ENCODE results near the gene NSUN5. TPM values are rescaled to one million over a fixed set of nuclear protein-coding genes. Genes with fewer than 3 reads are reported as not detected.

NSUN5 gene
- total and polyA plus RNA-seq, 2 of the 8 experiments (the other 6 are each of a cell fraction or from before 2014, with no cell fraction given) = 56.2 to 89.0 TPM

GRCh38 chr7:73308074-73308664 lies 457 bp downstream of the NSUN5 start:
- Histone ChIP-seq H3K36me3 (ENCODE audit: control insufficient read depth in 2 of 4, insufficient read depth in 4 of 4, low read length in 3 of 4) (peaks cover 4 to 30% (median 18%) of the 10 kb centered on the region in 4 experiments; a peak in 7 of 8 replicates), H3K56ac (replicated peaks; ENCODE audit: insufficient read length, low read depth, low read length) (no peak overlapping the region), H3K9ac (replicated peaks in 1 of 4; ENCODE audit: extremely low read depth in 1 of 4, low read depth in 3 of 4, low read length in 3 of 4) (peak overlapping the region in 3 of 4 experiments; percentile 59 to 63 (median 60); a peak in 5 of 7 replicates), H4K8ac (ENCODE audit: extremely low read depth, insufficient read depth, low read length) (peak overlapping the region; percentile 57; the same call in 1 of the 2 replicates), H2BK12ac (ENCODE audit: low read depth, low read length) (no peak overlapping the region), H3K23me2 (ENCODE audit: low read depth, low read length) (peaks cover 7% of the 10 kb centered on the region; the same call in 1 of the 2 replicates), H3K9me3 (ENCODE audit: insufficient read depth in 2 of 2, low read depth in 1 of 2, low read length in 1 of 2) (no peaks in the 10 kb centered on the region), H2BK15ac (ENCODE audit: low read length) (no peak overlapping the region), H3K79me2 (ENCODE audit: control insufficient read depth in 1 of 2, insufficient read depth in 2 of 2, low read length in 2 of 2) (peaks cover 3 to 21% of the 10 kb centered on the region in 2 experiments; a peak in 3 of 4 replicates), H2BK120ac (replicated peaks; ENCODE audit: low read depth, low read length) (no peak overlapping the region), H2BK20ac (ENCODE audit: low read length) (no peak overlapping the region), H3K4me1 (replicated peaks in 1 of 4; ENCODE audit: control insufficient read depth in 3 of 4, insufficient read depth in 4 of 4, low read length in 3 of 4) (no peaks in the 10 kb centered on the region; a peak in 2 of 7 replicates), H3K79me1 (ENCODE audit: low read depth, low read length) (peaks cover 2% of the 10 kb centered on the region; the same call in 1 of the 2 replicates), H4K91ac (replicated peaks; ENCODE audit: insufficient read length, low read length) (no peak overlapping the region), H3K14ac (ENCODE audit: insufficient read length) (no peak overlapping the region), H3K4ac (replicated peaks; ENCODE audit: insufficient read length, low read depth, low read length) (no peak overlapping the region), H2BK5ac (ENCODE audit: low read depth, low read length) (0 out of 2 replicates have a peak overlapping the region, but pooled peaks have one; percentile 75), H3K23ac (ENCODE audit: insufficient read length) (no peak overlapping the region), H3K4me3 (ENCODE audit: extremely low read depth in 1 of 4, insufficient read depth in 2 of 4, low read depth in 3 of 4, low read length in 4 of 4) (peak overlapping the region; percentile 59 to 81 (median 72)), H2AK5ac (ENCODE audit: low read depth, low read length) (no peak overlapping the region), H2AFZ (ENCODE audit: low read length) (no peak overlapping the region), H3K18ac (ENCODE audit: extremely low read depth, low read length) (no peak overlapping the region; the same call in none of the 2 replicates), H4K20me1 (replicated peaks in 1 of 2; ENCODE audit: control insufficient read depth in 1 of 2, insufficient read depth in 2 of 2, low read length in 2 of 2) (peaks cover 0 to 2% of the 10 kb centered on the region in 2 experiments), H3K27ac (ENCODE audit: low read depth, low read length) (no peak overlapping the region), H3K4me2 (ENCODE audit: insufficient read depth in 1 of 2, low read depth in 2 of 2, low read length in 2 of 2) (peak overlapping the region; percentile 69 to 71), H4K5ac (ENCODE audit: insufficient read length, low read depth, low read length) (peak overlapping the region; percentile 62), H3K27me3 (replicated peaks in 1 of 4; ENCODE audit: control insufficient read depth in 3 of 4, extremely low read depth in 1 of 4, insufficient read depth in 3 of 4, low read length in 3 of 4) (no peaks in the 10 kb centered on the region; a peak in 1 of 7 replicates)
- CTCF ChIA-PET (ENCODE audit: partially characterized antibody) = interaction anchor here (1.0 to 1.9 kb wide), 3 partner anchors 32 to 144 kb away, joined by 3 to 4 read pairs (median 3); no protein-coding TSS in a partner anchor
- DNase-seq (ENCODE audit: low read depth in 1 of 2, low spot score in 2 of 2) (no peak), FAIRE-seq (no peak)
- POLR2A ChIA-PET (ENCODE audit: partially characterized antibody) = interaction anchor here (0.9 to 1.6 kb wide), 4 partner anchors 22 to 173 kb away, joined by 3 to 4 read pairs (median 3); no protein-coding TSS in a partner anchor
- 14% methylated on average over 32 of the region's 43 CpGs; no CpG with 5 or more reads in 1 of the 2 experiments for WGBS, 2 experiments (ENCODE audit: extremely low coverage in 1 of 2, insufficient coverage in 1 of 2, insufficient read length in 1 of 2, insufficient replicate concordance in 2 of 2, low coverage in 1 of 2, low lambda C conversion rate in 2 of 2, missing lambda C conversion rate in 1 of 2)
- TF ChIP-seq EGR1 (IDR thresholded peaks at IDR 0.05; ENCODE audit: borderline replicate concordance, low read depth, low read length) = no peak
- no peak for TF ChIP-seq GTF2F1 (IDR thresholded peaks at IDR 0.05; ENCODE audit: borderline replicate concordance, low read depth, low read length)
- no peak for TF ChIP-seq CTBP2 (IDR thresholded peaks at IDR 0.05; ENCODE audit: borderline replicate concordance, insufficient read depth, insufficient read length, low read length)
- TF ChIP-seq KDM1A (IDR thresholded peaks at IDR 0.05; ENCODE audit: borderline replicate concordance, low read length) = peak; percentile 25; the same call in 1 of the 2 replicates
- TF ChIP-seq HDAC6 (IDR thresholded peaks at IDR 0.05; ENCODE audit: low read depth, low read length) = no peak
- TF ChIP-seq RNF2 (IDR thresholded peaks at IDR 0.05; ENCODE audit: borderline replicate concordance, low read depth, low read length, missing control alignments, poor library complexity, severe bottlenecking) = no peak
- TF ChIP-seq ZNF274 (IDR thresholded peaks at IDR 0.05; ENCODE audit: borderline replicate concordance, extremely low read depth, low read length) = no peak
- TF ChIP-seq SIRT6 (IDR thresholded peaks at IDR 0.05; ENCODE audit: low read length) = no peak
- no peak for TF ChIP-seq EP300 (IDR thresholded peaks at IDR 0.05; ENCODE audit: borderline replicate concordance in 1 of 2, low read depth in 2 of 2, low read length in 2 of 2)
- TF ChIP-seq HDAC2 (IDR thresholded peaks at IDR 0.05; ENCODE audit: borderline replicate concordance in 1 of 2, low read depth in 2 of 2, low read length in 2 of 2) = 0 out of 4 replicates have a peak, but pooled peaks of 1 of the 2 experiments have one; percentile 21
